Fibroblast of pulmonary artery (primary cell): ENCODE measurements around the gene CFAP99.
A peak's percentile ranks its signal among the peaks of the same experiment; 100 is the strongest.

Experiments
- DNase-seq: peaks from one replicate; pipeline ENCODE4 v3.0.0-alpha.2; 2010; ENCODE audit warnings: low read depth
- H3K4me3 ChIP-seq: replicated peaks from 2 replicates; pipeline ENCODE4 v1.5.1; 2011; ENCODE audit warnings: low read depth, mild to moderate bottlenecking, control low read depth, low read length, moderate library complexity
- CTCF ChIP-seq: IDR thresholded peaks from 2 replicates; pipeline ENCODE4 v1.5.1; 2011; ENCODE audit warnings: mild to moderate bottlenecking, control low read depth, low read length, inconsistent platforms; ENCODE audit errors: missing control alignments

The CFAP99 gene

GRCh38 chr4:2437475-2438215, 18.9 kb downstream of the CFAP99 start:
- no peak for TF ChIP-seq CTCF
- no peak overlapping the region for H3K4me3 ChIP-seq
- DNase-seq, result no peak

- no peak for DNase-seq
- TF ChIP-seq CTCF, result no peak
- H3K4me3 ChIP-seq, result no peak overlapping the region
Observed at GRCh38 chr4:2438822-2439718, 20.3 kb downstream of the CFAP99 start.

GRCh38 chr4:2441393-2442174, 22.8 kb downstream of the CFAP99 start:
- no peak overlapping the region for H3K4me3 ChIP-seq
- peak; percentile 82 for TF ChIP-seq CTCF
- DNase-seq, result peak; percentile 70

- TF ChIP-seq CTCF, result no peak
- DNase-seq, result no peak
- no peak overlapping the region for H3K4me3 ChIP-seq
Observed at GRCh38 chr4:2442175-2442993, 23.6 kb downstream of the CFAP99 start.

GRCh38 chr4:2443061-2443730, 24.4 kb downstream of the CFAP99 start:
- DNase-seq, result no peak
- no peak for TF ChIP-seq CTCF
- H3K4me3 ChIP-seq, result no peak overlapping the region
